DMS53 treated with DMSO at 0.1 percent for 48 hours (cell line): Measurements from ENCODE around the gene PRSS36.
"Not testable (repeated sequence)": the region's sequence is repeated elsewhere in the genome, so short reads cannot be mapped to it uniquely, and the experiment has no call there.

Experiments used
- DNase-seq: peaks from one replicate; lab custom pipeline; 2025; ENCODE audit not compliant: unreplicated experiment; lab: John Stamatoyannopoulos, UW

PRSS36 gene

DNA sequence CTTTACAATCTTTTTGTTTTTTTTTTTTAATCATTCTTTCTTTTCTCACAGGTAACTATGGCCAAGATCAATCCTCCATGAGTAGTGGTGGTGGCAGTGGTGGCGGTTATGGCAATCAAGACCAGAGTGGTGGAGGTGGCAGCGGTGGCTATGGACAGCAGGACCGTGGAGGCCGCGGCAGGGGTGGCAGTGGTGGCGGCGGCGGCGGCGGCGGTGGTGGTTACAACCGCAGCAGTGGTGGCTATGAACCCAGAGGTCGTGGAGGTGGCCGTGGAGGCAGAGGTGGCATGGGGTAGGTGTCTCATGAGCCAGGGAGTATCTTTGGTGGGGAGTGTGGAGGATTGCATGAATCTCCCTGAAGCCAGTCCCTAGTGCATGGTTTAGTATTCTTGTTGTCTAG lies 35.0 kb upstream of the PRSS36 start:
- DNase-seq, result no peak

DNA sequence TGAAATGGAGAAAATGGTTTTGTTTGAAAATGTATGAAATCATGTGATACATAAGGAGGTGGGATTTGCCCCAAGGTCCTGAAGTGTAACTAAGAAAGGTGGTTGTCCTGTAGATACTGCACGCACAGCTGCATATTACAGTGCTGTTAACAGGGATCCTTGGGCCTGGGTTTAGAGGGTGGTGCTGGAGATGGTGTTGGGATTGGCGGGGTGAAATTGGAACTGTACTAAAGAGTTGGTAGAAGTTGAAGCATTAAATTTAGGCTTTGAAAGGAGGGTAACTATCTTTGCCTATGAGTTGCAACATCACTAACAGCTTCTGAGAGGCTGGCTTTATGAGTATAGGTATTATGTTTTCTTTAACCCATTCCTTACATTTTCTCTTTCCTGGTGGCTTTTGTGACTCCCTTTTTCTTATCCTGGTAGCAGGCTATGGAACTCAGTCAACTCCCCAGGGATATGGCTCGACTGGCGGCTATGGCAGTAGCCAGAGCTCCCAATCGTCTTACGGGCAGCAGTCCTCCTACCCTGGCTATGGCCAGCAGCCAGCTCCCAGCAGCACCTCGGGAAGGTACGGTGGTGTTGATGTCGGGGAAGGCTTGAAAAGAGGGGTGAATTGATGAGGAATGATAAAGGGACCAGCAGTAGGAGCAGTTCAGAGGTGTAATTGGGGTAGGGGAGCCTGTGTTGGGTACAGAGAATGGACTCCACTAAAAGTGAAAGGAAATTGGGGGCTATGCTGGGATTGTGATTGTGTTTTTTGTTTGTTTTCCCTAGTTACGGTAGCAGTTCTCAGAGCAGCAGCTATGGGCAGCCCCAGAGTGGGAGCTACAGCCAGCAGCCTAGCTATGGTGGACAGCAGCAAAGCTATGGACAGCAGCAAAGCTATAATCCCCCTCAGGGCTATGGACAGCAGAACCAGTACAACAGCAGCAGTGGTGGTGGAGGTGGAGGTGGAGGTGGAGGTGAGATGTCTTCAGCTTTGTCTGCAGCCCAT lies 33.9 kb upstream of the PRSS36 start:
- no peak for DNase-seq

DNA sequence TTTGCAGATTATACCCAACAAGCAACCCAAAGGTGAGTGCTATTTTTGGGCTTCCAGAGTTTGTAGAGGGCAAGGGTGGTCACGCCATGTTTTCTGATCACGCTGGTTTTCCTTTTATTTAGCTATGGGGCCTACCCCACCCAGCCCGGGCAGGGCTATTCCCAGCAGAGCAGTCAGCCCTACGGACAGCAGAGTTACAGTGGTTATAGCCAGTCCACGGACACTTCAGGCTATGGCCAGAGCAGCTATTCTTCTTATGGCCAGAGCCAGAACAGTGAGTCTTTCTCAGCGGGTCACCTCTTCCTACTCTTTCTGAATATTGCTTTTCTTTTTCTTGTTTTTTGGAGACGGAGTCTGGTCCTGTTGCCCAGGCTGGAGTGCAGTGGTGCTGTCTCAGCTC lies 32.5 kb upstream of the PRSS36 start:
- no peak for DNase-seq

DNA sequence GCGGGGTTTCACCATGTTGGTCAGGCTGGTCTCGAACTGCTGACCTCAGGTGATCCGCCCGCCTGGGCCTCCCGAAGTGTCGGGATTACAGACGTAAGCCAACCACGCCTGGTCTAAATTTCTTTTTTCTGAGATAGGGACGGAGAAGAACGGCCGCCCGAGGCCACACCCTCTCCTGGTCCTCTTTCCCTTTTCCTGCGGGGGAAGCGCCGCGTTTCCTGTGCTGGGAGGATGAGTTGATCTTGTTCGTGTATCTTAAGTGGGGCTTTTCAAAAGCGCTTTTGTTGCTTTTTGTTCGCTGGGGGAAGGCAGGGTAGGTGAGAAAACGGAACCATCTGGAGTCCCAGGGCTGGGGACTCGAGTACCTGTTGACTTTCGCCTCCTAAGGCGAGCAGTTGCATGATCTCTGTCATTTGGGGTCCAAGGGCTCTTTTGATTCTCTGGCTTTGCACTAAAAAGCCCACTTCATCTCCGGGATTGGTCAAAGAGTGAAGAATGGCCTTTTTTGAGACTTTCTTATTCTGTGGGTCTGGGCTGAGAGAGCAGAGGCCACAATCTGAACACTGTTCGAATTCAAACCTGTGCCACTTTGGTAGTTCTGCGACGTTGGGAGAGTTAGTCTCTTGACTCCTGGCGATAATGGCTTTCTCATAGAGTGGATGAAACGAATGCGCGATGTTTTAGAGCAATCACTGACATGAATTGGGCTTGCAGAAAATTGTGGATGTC lies 31.4 kb upstream of the PRSS36 start:
- no peak for DNase-seq

DNA sequence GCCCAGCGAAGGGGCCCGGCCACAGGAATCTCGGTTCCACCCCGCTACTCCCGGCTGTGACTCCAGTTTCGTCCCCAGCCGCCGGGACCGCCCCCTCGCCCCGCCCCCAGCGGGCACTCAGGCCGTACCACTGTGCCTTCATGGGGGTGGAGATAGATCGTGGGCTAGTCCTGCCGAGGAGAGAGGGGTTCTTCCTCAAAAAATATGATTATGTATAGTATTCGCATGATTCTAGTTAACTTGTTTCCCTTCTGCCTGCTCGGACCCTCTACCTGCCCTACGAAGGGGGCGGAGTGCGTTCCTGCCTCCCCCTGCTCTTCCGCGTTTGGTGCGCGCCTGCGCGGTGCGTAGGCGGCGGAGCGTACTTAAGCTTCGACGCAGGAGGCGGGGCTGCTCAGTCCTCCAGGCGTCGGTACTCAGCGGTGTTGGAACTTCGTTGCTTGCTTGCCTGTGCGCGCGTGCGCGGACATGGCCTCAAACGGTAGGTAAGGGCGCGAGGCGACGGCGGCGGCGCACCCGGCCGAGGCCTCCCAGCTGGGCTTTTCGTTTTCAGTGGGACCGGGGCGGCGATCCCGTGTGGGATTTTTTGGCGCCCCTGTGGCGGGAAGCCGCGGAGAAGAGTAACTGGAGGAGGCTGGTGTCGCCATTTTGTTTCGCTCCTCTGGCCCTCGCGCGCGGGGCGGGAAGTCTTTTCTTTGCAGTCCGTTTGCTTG lies 30.0 kb upstream of the PRSS36 start, which contains the start of gene FUS:
Gene FUS (plus strand): TSS at position 393 of the 713 bp plus-strand sequence. CDS start 76 bp downstream, at position 469.
- peak; percentile 56 for DNase-seq

DNA sequence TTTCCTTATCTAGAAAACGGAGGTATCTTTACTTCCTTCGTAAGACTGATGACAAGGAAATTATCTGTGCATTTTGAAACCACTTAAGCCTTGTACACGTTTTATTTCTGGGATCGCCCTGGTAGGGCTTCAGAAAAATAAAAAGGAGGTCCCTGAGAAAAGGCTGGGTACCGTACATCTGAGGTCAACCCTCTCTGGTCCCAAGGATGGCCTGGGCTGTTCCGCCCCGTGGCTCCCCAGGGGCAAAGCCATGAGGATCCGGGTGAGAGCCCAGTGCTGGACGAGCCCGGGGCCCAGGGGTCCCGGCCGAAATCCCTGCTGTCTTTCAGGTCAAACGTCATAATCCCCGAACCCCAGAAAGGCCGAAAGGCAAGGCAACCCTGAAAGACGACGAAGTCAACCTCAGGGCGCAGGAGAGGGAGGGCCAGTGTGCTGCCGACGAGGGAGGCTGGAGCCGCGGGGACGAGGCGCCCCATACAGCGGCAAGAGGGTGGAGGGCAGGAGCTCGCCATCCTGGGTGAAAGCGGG lies 29.4 kb upstream of the PRSS36 start:
- no peak for DNase-seq

DNA sequence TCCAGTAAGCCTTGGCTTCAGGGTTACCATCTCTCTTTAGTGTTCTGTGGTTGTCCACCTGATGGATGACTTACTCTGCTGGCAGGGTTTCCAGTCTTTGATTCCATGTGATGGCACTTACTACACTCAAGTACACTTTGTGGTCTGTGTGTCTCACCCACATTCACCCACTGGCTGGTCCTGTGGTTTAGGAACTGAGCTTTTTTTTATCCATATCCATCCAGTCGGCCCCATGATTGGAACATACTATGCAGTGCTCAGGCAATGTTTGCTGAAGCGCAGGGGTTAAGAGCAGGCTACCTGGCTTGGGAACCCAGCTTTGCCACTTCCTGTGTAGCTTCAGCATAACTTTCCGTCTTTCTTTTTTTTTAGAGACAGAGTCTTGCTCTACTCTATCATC lies 27.3 kb upstream of the PRSS36 start:
- peak; percentile 5 for DNase-seq

DNA sequence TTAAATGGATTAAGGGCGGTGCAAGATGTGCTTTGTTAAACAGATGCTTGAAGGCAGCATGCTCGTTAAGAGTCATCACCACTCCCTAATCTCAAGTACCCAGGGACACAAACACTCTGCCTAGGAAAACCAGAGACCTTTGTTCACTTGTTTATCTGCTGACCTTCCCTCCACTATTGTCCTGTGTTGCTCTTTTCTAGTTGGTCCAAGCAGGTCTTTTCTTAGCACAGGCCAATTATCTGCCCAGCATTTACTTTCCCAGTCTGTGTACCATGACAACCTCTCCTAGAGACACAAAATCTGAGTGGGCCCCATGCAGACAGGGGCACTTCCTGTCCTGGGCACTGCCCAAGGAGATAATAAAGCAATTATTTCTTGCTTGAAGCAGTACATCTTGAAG lies 20.2 kb upstream of the PRSS36 start:
- not testable (repeated sequence) for DNase-seq

DNA sequence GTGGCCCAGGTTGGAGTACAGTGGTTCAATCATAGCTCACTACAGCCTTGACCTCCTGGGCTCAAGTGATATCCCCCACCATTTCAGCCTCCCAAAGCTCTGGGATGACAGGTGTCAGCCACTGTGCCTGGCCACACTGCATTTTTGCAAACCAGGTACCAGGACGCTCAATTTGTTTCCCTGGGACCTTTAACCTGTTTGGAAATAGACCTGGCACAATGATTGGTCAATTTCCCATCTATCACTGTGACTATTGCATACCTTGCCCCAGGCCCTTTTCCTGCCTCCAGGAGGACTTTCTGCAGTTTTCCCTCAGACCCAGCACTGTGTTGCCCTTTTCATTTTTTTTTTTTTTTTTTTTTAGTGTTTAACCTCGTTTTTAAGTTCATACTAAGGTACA lies 19.0 kb upstream of the PRSS36 start:
- DNase-seq, result no peak

DNA sequence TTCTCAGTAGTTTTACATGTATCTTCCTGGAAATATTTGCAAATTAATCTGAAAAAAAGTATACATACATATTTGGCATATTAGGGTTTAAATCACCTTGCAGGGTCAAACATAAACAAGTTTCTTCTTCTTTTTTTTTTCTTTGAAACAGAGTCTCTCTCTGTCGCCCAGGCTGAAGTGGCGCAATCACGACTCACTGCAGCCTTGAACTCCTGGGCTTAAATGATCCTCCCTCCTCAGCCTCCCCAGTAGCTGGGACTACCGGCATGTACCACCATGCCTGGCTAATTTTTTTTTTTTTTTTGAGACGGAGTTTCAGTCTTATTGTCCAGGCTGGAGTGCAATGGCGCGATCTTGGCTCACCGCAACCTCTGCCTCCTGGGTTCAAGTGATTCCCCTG lies 17.4 kb upstream of the PRSS36 start:
- DNase-seq, result no peak

DNA sequence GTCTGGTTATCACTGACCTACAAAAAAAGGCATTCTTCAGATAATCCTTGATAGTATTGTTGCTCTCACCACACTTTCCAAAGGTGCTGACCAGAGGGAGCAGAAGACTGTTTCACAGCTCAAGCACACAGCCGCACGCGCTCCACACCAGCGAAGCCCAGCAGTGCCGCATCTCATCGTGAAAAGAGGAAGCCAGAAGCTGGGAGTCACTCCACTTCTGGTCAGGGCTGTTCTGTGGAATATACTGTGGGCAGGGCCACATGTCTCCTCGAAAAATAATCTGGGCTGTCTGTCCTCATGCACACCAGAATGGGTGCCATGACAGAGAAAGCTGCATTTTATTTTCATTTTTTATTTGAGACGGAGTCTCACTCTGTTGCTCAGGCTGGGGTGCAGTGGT lies 7.3 kb upstream of the PRSS36 start:
- DNase-seq, result no peak

DNA sequence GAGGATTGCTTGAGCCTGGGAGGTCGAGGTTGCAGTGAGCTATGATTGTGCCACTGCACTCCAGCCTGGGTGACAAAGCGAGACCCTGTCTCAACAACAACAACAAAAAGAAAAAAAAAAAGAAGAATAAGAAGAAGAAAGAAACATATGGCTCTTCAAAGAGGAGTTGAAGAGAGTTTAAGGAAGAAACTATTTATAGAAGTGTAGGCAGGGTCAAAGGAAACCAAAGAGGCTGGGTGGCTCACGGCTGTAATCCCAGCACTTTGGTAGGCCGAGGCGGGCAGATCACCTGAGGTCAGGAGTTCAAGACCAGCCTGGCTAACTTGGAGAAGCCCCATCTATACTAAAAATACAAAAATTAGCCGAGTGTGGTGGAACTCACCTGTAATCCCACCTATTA lies 1.1 kb upstream of the PRSS36 start:
- DNase-seq, result not testable (repeated sequence)

DNA sequence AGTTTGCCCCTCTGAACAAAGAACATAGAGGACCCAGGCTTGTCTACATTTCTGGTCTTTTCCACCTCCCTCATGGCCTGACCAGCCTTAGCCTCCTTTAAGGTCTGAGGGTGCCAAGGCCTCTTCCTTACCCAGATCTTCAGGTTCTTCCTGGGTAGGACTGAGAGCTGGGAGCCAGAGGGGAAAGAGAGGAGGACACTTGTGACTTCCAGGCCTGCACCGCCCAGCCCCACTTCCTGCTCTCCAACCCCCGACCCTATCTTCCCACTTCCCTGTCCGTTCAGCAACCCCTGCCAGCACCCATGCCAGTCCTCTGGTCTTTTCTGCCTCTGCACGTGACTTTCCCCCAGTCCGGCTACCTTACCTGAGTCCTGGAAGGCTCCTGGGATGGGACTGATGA lies 534 bp downstream of the PRSS36 start:
- DNase-seq, result no peak

DNA sequence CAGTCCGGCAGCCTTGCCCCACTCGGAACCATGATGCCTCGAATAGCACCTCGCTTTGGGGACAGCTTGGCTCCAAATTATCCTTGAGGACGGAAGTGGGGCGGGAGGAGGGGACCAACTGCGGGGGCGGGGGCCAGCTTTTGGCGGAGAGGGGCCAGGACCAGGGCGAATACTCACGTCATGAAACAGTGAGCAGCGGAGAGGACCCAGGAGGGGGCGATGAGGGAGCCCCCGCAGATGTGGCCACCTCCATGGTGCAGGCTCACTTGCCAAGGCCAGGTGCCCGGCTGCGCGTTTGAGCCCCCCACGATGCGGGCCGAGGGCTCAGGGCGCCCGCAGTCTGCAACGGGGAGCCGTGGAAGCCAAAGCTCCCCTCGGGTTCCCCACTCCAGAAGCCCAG lies 970 bp downstream of the PRSS36 start:
- no peak for DNase-seq

DNA sequence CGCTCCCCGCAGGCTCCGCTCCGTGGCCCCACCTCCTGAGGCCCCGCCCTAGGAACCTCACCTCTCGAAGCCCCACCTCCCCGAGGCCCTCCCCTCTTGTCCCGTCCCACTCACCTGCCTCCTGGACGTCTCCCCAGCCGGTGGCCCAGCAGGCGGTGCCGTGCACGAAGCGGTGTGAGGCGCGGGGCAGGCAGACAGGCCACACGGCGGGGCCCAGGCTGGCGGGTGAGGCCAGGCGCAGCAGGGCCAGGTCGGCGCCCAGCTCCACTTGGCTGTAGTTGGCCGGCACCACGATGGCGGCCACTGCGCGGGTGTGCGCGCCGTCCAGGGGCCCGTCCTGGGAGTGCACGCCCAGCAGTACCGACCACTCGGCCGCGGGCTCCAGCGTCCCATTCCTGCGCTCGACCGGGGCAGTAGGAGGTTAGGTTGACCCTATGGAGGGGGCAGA lies 1.6 kb downstream of the PRSS36 start:
- DNase-seq, result no peak

DNA sequence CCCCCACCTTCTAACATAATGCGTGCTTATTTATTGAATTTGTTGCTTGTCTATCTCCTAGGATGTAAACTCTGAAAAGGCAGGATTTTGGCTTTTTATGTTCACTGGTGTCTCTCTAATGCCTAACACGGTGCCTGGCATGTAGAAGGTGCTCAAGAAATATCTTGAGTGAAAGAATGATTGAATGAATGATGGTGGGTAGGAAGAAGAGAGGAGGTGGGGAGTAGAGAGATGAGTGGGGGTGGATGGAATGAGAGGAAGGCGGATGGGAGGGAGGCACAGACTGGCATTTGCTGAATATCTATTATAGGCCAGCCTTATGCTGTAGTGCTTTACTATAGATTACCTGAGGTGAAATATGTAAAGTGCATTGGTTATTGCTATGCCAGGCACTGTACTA lies 2.3 kb downstream of the PRSS36 start:
- no peak for DNase-seq

DNA sequence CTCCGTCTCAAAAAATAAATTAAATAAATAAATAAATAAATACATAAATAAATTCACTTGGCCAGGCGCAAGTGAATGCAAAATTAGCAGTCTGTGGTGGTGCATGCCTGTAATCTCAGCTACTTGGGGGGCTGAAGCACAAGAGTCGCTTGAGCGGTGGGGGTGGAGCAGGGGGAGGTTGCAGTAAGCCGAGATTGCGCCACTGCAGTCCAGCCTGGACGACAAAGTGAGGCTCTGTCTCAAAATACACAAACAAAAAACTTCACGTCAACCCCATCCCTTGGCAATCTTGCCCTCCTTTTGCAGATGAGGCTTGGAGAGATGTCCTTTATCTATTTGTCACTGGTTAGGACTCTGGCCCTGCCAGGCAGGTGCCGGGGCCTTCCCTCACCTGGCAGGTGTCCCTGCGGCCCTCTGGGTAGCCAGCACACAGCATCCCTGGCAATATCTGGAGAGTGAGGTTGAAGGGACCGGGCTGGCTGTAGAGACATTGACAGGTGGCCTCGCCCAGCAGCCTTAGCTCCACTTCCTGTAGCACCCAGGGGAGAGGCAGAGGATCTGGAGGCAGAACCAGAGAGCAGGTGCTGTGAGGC lies 4.4 kb downstream of the PRSS36 start:
- peak; percentile 38 for DNase-seq

DNA sequence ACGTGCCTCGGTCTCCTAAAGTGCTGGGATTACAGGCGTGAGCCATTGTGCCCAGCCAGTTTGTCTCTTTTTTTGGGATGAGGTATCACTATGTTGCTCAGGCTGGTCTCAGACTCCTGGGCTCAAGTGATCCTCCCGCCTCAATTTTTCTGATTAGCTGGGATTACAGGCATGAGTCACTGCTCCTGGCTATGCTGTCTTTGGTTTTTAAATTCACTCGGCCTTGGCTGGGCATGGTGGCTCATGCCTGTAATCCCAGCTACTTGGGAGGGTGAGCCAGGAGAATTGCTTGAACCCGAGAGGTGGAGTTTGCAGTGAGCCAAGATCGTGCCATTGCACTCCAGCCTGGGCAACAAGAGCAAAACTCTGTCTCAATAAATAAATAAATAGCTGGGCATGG lies 5.4 kb downstream of the PRSS36 start:
- not testable (repeated sequence) for DNase-seq

DNA sequence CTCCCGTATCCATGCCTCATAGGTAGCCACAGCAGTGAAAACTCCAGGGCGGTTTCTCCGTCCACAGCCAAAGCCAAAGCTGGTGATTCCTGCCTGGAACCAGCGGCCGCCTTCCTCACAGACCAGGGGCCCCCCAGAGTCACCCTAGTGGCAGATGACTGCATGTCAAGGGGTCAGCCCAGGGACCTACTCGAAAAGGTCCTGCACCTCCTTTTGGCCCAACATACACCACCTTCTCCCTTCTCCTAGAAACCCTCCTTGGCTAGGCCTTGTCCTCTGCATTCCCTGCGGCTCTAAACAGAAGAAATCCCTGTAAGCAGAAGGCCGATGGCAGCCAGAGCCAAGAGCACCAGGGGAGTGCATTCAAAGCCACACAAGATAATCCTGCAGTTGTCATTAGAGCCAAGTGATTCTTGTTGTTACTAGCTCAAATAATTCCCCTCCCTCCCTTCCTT lies 6.1 kb downstream of the PRSS36 start:
- DNase-seq, result no peak

DNA sequence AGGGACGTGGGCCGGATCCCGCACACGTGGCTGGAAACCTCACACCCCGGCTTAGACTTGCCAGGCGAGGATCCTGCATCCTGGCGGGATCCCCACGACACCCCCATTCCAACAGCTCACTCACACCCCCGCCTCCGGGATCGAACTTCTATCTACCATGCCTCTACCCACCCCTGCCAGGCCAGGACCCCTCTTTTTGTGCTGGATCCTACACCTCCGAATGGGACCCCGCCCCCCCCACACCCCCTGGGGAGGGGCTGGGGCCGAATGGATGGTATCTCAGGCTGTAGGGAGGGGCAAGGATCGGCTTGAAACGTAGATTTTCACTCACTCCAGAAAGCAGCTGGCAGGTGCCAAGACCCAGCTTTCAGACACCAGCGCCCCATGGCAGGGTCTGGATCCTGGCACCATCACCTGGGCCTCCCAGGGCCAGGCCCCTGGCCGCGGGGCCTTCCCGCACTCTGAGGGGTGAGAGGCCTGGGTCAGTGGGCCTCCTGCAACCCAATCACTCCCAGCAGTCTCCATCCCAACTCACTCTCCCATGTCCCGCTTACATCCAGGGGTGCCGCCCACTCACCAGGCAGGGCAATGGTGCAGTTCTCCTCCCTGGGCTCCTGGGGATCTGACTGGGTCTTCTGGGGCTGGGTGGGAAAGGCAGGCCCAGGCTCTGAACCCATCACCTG lies 6.7 kb downstream of the PRSS36 start:
- DNase-seq, result no peak
